Subcutaneous abdominal adipose tissue (tissue), 5 donors: ENCODE results near the gene NAA20.

Experiments
- H3K27ac ChIP-seq: one replicate; pipeline ENCODE4 v1.7.0; 2013; ENCODE audit warnings: low read depth, mild to moderate bottlenecking, inconsistent platforms, low read length, moderate library complexity
- H3K27me3 ChIP-seq, 5 donors: one replicate each; pipeline ENCODE4 v1.7.0; 2013; ENCODE audit warnings: low read length in 5 of 5, inconsistent platforms in 1 of 5; ENCODE audit not compliant: control insufficient read depth in 5 of 5, insufficient read depth in 4 of 5
- H3K36me3 ChIP-seq, 5 donors: one replicate each; pipeline ENCODE4 v1.7.0; 2013; ENCODE audit warnings: low read length in 5 of 5; ENCODE audit not compliant: control insufficient read depth in 5 of 5, insufficient read depth in 5 of 5
- H3K4me1 ChIP-seq, 5 donors: one replicate each; pipeline ENCODE4 v1.7.0; 2013; ENCODE audit warnings: low read length in 5 of 5, mild to moderate bottlenecking in 3 of 5, moderate library complexity in 1 of 5; ENCODE audit not compliant: control insufficient read depth in 5 of 5, insufficient read depth in 5 of 5
- H3K4me3 ChIP-seq, 5 donors: one replicate each; pipeline ENCODE4 v1.7.0; 2013; ENCODE audit warnings: low read length in 5 of 5, low read depth in 1 of 5
- H3K9ac ChIP-seq, 5 donors: one replicate each; pipeline ENCODE4 v1.7.0; 2013; ENCODE audit warnings: low read length in 5 of 5, mild to moderate bottlenecking in 4 of 5, moderate library complexity in 3 of 5
- H3K9me3 ChIP-seq, 5 donors: one replicate each; pipeline ENCODE4 v1.7.0; 2013; ENCODE audit warnings: low read length in 5 of 5; ENCODE audit not compliant: control insufficient read depth in 5 of 5
- donor health status: healthy.
- donor health status: healthy.
- donor health status: healthy.
- donor health status: healthy.
- donor health status: healthy.

NAA20 gene

GRCh38 chr20:20034486-20034885 is 17.3 kb downstream of the NAA20 start:
- Histone ChIP-seq H3K27me3 (no peaks in the 10 kb centered on the region), H3K36me3 (peaks cover 62 to 83% (median 73%) of the 10 kb centered on the region in 5 donors), H3K27ac (peak overlapping the region; percentile 7), H3K9me3 (no peaks in the 10 kb centered on the region), H3K4me1 (peaks cover 2 to 13% (median 5%) of the 10 kb centered on the region in 5 donors), H3K9ac (no peak overlapping the region), H3K4me3 (no peak overlapping the region)

DNA sequence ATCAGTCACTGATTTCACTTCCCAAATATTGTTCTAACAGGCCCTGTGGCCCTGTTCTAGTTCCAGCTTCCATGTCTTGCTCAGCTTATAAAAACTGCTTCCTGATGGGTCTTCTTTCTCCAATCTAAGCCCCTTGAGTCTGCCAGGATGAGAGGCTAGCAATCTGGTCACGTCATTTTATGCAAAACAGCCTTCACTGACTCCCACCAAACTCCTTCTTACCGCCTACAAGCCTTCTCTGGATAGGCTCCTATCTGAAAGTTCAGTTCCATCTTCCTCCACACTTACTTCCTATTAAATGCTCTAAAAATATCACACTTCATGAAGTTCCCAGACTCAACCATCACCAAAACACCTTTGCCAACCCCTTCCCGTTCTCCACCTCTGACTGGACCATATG is 19.6 kb downstream of the NAA20 start:
- Histone ChIP-seq H3K4me1 (peaks cover 0 to 6% (median 3%) of the 10 kb centered on the region in 5 donors), H3K27ac (no peak overlapping the region), H3K9me3 (no peaks in the 10 kb centered on the region), H3K36me3 (peaks cover 71 to 98% (median 91%) of the 10 kb centered on the region in 5 donors), H3K27me3 (no peaks in the 10 kb centered on the region), H3K4me3 (no peak overlapping the region), H3K9ac (no peak overlapping the region)

GRCh38 chr20:20037960-20038359 is 20.8 kb downstream of the NAA20 start:
- H3K9me3 ChIP-seq: no peaks in the 10 kb centered on the region
- no peak overlapping the region for H3K4me3 ChIP-seq
- H3K9ac ChIP-seq: no peak overlapping the region
- H3K36me3 ChIP-seq: peaks cover 73 to 98% (median 92%) of the 10 kb centered on the region in 5 donors
- H3K4me1 ChIP-seq: peaks cover 0 to 6% (median 3%) of the 10 kb centered on the region in 5 donors
- no peaks in the 10 kb centered on the region for H3K27me3 ChIP-seq
- no peak overlapping the region for H3K27ac ChIP-seq

DNA sequence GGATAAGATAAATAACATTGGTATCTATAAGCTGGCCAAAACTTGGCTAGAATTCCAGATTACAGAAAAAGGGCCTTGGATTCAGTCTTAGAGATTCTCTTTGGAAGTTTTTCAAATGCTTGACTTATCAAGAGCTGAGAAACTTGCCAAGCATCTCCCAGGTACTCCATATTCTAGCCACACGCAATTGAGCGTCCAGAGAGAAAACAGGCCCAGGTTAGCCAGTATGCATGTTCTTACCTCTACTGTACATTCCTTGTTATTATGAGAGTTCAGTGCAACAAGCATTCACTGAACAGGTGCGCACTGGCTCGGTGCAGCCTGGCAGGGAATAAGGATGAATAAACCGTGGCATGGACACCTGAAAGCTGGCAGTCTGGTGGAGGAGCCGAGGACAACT is 21.4 kb downstream of the NAA20 start:
- no peak overlapping the region for H3K9ac ChIP-seq
- no peak overlapping the region for H3K27ac ChIP-seq
- H3K36me3 ChIP-seq: peaks cover 74 to 98% (median 92%) of the 10 kb centered on the region in 5 donors

DNA sequence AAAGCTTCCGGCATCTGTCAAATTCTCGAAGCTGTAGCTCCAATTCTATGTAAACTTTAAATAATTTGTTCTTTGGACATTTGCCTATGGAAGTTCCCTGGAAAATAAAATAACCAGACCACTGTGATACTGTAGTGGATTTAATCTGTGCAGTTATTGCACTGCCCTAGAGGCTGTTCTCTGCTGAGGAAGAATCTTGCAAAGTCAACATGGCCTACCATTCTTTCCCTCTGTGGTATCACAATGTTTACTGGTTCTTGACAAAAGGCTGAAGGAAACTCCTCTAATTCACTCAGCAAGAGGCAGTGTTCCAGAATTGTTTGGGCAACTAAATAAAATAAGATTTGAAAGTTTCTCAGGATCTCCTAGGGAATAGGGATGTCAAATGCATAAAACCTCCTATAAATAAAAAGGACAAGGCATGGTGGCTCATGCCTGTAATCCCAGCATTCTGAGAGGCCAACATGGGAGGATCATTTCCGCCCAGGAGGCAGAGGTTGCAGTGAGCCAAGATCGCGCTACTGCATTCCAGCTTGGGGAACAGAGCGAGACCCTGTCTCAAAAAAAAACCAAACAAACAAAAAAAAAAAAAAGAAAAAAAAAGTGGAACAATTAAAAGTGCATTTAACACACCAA is 22.7 kb downstream of the NAA20 start:
- Histone ChIP-seq H3K9me3 (no peaks in the 10 kb centered on the region), H3K36me3 (peaks cover 80 to 100% (median 97%) of the 10 kb centered on the region in 5 donors), H3K27ac (no peak overlapping the region), H3K9ac (no peak overlapping the region), H3K4me1 (peaks cover 0 to 3% (median 0%) of the 10 kb centered on the region in 5 donors), H3K27me3 (no peaks in the 10 kb centered on the region), H3K4me3 (no peak overlapping the region)

More for the DNA sequence above, 21.4 kb downstream of the NAA20 start:
- no peaks in the 10 kb centered on the region for H3K27me3 ChIP-seq
- H3K4me1 ChIP-seq: peaks cover 0 to 6% (median 3%) of the 10 kb centered on the region in 5 donors
- H3K9me3 ChIP-seq: no peaks in the 10 kb centered on the region
- H3K4me3 ChIP-seq: no peak overlapping the region

DNA sequence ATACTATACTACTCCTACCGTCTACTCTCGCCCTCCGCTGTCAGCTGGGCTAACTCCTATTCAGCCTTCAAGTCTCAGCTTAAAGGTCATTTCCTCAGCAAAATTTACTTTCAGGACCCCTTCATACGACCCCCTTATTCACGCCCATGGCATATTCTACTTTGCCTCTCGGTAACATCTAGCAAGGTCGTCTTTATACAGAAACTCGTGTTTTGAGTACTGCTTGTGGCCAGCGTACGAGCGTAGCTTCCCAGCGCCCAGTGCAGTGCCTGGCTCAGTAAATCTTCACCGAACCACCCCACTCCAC is 34.6 kb downstream of the NAA20 start:
- H3K9me3 ChIP-seq: no peaks in the 10 kb centered on the region
- H3K4me3 ChIP-seq: peak overlapping the region; percentile 89 to 99 (median 96)
- H3K36me3 ChIP-seq: peaks cover 28 to 36% (median 35%) of the 10 kb centered on the region in 5 donors
- H3K27ac ChIP-seq: peak overlapping the region; percentile 72
- H3K27me3 ChIP-seq: no peaks in the 10 kb centered on the region
- H3K4me1 ChIP-seq: peaks cover 3 to 24% (median 15%) of the 10 kb centered on the region in 5 donors
- peak overlapping the region; percentile 82 to 98 (median 93) for H3K9ac ChIP-seq

DNA sequence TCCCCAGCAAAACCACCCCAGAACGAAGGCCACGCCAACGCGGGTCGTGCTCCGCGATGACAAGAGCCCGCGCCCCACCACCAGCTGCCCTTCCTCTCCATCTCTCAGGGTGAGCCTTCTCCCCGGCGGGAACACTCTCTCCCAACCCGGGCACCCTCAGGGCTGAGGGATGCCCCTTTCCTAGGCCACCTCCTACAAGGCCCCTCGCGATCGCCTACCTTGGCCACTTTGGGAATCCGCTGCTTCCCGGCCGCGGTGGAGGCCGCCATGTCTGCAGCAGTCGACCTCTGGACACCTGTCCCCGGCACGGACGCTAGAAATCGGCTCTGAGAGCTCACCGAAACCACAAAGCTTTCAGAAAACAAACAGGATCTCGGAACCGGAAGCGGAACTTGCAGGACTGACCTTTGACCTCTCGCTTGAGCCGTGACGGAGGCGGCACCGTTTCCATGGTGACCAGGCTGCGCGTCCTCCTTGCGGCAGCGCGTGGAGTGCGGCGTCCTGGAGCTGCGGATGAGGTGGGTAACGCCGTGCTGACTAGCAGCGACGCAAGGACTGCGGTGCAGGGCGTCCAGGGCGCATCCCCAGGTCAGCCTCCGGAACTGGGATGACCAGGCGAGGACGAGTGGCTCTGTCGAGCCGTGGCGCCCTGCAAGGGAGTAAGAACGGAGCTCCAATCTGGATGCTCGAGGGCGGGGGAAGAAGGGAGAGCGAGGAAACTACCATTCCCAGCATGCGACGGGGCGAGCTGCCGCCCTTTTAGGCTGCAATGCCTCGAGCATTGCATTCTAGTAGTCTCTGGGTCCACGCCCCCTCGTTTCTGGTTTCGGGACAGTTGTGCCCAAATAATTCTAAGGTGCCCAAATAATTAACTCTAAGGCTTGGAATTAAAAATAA is 35.2 kb downstream of the NAA20 start, which contains the start of the genes CFAP61 and CRNKL1:
TSS of gene CFAP61 (plus strand) at position 459 of the 897 bp plus-strand sequence. CDS start 4,122 bp downstream, outside the sequence.
TSS of gene CRNKL1 (minus strand) at position 393 of the 897 bp plus-strand sequence. CDS start at position 269, 124 bp downstream.
- Histone ChIP-seq H3K9me3 (no peaks in the 10 kb centered on the region), H3K9ac (peak within 1 kb of the TSS; percentile 82 to 98 (median 93)), H3K36me3 (peaks cover 22 to 30% (median 29%) of the 10 kb centered on the region in 5 donors), H3K4me3 (peak within 1 kb of the TSS; percentile 89 to 99 (median 96)), H3K27ac (peak within 1 kb of the TSS; percentile 72), H3K27me3 (no peaks in the 10 kb centered on the region), H3K4me1 (peaks cover 3 to 24% (median 15%) of the 10 kb centered on the region in 5 donors)

GRCh38 chr20:20060234-20060998 is 43.3 kb downstream of the NAA20 start:
- Histone ChIP-seq H3K4me3 (no peak overlapping the region), H3K9ac (no peak overlapping the region), H3K27me3 (peaks cover 0 to 6% (median 0%) of the 10 kb centered on the region in 5 donors), H3K4me1 (no peaks in the 10 kb centered on the region), H3K9me3 (no peaks in the 10 kb centered on the region), H3K27ac (no peak overlapping the region), H3K36me3 (no peaks in the 10 kb centered on the region)

DNA sequence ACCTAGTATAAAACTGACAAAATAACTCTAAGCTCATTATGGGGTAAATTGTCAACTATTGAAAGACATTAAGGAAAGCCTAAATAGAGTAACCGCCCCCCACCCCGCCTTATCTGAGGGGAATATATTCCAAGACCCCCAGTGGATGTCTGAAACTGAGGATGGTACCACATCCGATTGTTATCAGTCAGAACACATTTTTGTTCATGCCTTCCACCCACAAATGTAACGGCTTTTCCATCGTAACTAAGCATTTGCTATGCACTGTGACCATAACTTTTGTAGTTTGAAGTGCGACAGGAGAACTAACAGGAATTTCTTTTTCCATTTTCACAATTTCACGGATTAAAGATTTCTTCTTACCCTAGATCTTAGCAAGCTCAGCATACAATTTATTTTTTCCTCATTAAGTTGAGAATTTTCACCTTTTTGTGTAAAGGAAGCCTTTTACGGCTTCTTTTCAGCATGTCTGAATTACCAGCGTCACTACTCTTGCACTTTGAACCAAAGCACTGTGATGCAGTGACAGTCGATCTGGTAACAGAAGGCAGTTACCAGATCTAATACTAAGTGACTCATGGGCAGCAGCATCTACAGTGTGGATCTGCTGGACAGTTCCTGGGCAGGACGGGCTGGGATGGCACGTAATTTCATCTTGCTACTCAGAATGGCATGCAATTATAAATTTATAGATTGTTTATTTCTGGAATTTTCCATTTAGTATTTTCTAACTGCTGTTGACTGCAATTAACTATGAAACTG is 47.0 kb downstream of the NAA20 start:
- Histone ChIP-seq H3K9me3 (no peaks in the 10 kb centered on the region), H3K9ac (no peak overlapping the region), H3K27ac (no peak overlapping the region)

More for the DNA sequence above, 47.0 kb downstream of the NAA20 start:
- no peaks in the 10 kb centered on the region for H3K36me3 ChIP-seq
- H3K27me3 ChIP-seq: peaks cover 0 to 6% (median 0%) of the 10 kb centered on the region in 5 donors
- H3K4me3 ChIP-seq: no peak overlapping the region
- no peaks in the 10 kb centered on the region for H3K4me1 ChIP-seq
